Measurements from ENCODE around the gene KCTD3.

KCTD3 gene

GRCh38 chr1:215657047-215657446, 89.9 kb downstream of the KCTD3 start:
- no peak overlapping the region for H3K9ac ChIP-seq (ENCODE audit: insufficient read length)
- no peaks in the 10 kb centered on the region for H3K36me3 ChIP-seq (ENCODE audit: insufficient read depth, low read length)
- no peak for TF ChIP-seq FOXP2 (optimal IDR thresholded peaks at IDR 0.05; ENCODE audit: control extremely low read depth, extremely low read length, insufficient read depth)
- no peak for TF ChIP-seq EZH2 (IDR thresholded peaks at IDR 0.05)
- no peak for TF ChIP-seq POLR2AphosphoS5 (IDR thresholded peaks at IDR 0.05; ENCODE audit: borderline replicate concordance, low read depth, low read length)
- H3K4me3 ChIP-seq, result no peak overlapping the region
- no peak overlapping the region for H3K27ac ChIP-seq
- no peaks in the 10 kb centered on the region for H3K9me3 ChIP-seq (ENCODE audit: low read depth, low read length)
- DNase-seq (ENCODE audit: low read depth, low spot score), result no peak

DNA sequence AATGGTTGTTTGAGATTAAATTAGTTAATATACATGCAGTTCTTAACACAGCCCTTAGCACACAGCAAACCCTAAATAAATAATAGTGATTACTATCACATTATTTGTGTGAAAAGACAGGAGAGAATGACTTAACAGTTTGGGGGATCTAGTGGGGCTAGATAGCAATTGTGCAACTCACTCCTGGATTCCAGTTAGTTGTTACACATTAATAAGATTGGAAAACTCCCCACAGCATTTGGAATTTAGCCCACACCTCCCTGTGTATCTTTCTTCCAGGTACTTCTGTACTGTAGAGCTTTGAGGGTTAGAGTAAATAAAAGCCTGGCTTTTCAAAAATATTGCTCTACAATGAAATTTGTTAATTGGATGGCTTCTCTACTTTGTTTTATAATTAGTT, 93.2 kb downstream of the KCTD3 start:
- no peak overlapping the region for H3K27ac ChIP-seq
- no peak overlapping the region for H3K9ac ChIP-seq (ENCODE audit: insufficient read length)
- no peaks in the 10 kb centered on the region for H3K36me3 ChIP-seq (ENCODE audit: insufficient read depth, low read length)
- H3K9me3 ChIP-seq (ENCODE audit: low read depth, low read length), result no peaks in the 10 kb centered on the region
- DNase-seq (ENCODE audit: low read depth, low spot score), result no peak
- H3K4me3 ChIP-seq, result no peak overlapping the region
- TF ChIP-seq FOXP2 (optimal IDR thresholded peaks at IDR 0.05; ENCODE audit: control extremely low read depth, extremely low read length, insufficient read depth) (no peak), POLR2AphosphoS5 (IDR thresholded peaks at IDR 0.05; ENCODE audit: borderline replicate concordance, low read depth, low read length) (no peak), EZH2 (IDR thresholded peaks at IDR 0.05) (no peak)

DNA sequence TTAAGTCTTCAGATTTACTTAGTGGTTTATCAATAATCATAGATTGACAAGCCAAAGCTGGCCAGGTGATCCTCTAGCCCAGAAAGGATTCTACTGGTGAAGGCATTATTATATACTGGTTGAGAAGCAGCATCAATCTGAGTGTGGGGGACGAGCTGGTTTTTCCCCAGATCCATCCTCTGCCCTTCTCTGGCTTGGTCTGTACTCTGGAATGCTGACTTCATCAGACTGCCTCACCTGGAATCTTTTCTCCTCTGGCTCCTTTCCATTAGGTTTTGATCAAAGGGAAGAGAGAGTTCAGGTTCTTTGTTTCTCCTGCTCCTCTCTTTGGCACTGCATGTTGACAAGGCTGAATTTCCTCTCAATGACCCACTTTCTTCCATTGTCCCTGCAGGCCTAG, 93.9 kb downstream of the KCTD3 start:
- no peak overlapping the region for H3K27ac ChIP-seq
- no peak for DNase-seq (ENCODE audit: low read depth, low spot score)
- no peak overlapping the region for H3K9ac ChIP-seq (ENCODE audit: insufficient read length)
- TF ChIP-seq POLR2AphosphoS5 (IDR thresholded peaks at IDR 0.05; ENCODE audit: borderline replicate concordance, low read depth, low read length) (no peak), FOXP2 (optimal IDR thresholded peaks at IDR 0.05; ENCODE audit: control extremely low read depth, extremely low read length, insufficient read depth) (no peak), EZH2 (IDR thresholded peaks at IDR 0.05) (no peak)
- H3K4me3 ChIP-seq, result no peak overlapping the region
- no peaks in the 10 kb centered on the region for H3K36me3 ChIP-seq (ENCODE audit: insufficient read depth, low read length)
- no peaks in the 10 kb centered on the region for H3K9me3 ChIP-seq (ENCODE audit: low read depth, low read length)

- Histone ChIP-seq H3K4me3 (no peak overlapping the region), H3K9me3 (ENCODE audit: low read depth, low read length) (no peaks in the 10 kb centered on the region), H3K27ac (no peak overlapping the region), H3K9ac (ENCODE audit: insufficient read length) (no peak overlapping the region), H3K36me3 (ENCODE audit: insufficient read depth, low read length) (no peaks in the 10 kb centered on the region)
- DNase-seq (ENCODE audit: low read depth, low spot score), result no peak
- no peak for TF ChIP-seq FOXP2 (optimal IDR thresholded peaks at IDR 0.05; ENCODE audit: control extremely low read depth, extremely low read length, insufficient read depth)
- TF ChIP-seq EZH2 (IDR thresholded peaks at IDR 0.05), result no peak
- no peak for TF ChIP-seq POLR2AphosphoS5 (IDR thresholded peaks at IDR 0.05; ENCODE audit: borderline replicate concordance, low read depth, low read length)
Observed at GRCh38 chr1:215665215-215665614, 98.1 kb downstream of the KCTD3 start.

GRCh38 chr1:215667761-215668160, 100.7 kb downstream of the KCTD3 start:
- DNase-seq (ENCODE audit: low read depth, low spot score), result no peak
- TF ChIP-seq POLR2AphosphoS5 (IDR thresholded peaks at IDR 0.05; ENCODE audit: borderline replicate concordance, low read depth, low read length), result no peak
- TF ChIP-seq FOXP2 (optimal IDR thresholded peaks at IDR 0.05; ENCODE audit: control extremely low read depth, extremely low read length, insufficient read depth), result no peak
- TF ChIP-seq EZH2 (IDR thresholded peaks at IDR 0.05), result no peak
- Histone ChIP-seq H3K9me3 (ENCODE audit: low read depth, low read length) (no peaks in the 10 kb centered on the region), H3K36me3 (ENCODE audit: insufficient read depth, low read length) (no peaks in the 10 kb centered on the region), H3K27ac (no peak overlapping the region), H3K4me3 (no peak overlapping the region), H3K9ac (ENCODE audit: insufficient read length) (no peak overlapping the region)

DNA sequence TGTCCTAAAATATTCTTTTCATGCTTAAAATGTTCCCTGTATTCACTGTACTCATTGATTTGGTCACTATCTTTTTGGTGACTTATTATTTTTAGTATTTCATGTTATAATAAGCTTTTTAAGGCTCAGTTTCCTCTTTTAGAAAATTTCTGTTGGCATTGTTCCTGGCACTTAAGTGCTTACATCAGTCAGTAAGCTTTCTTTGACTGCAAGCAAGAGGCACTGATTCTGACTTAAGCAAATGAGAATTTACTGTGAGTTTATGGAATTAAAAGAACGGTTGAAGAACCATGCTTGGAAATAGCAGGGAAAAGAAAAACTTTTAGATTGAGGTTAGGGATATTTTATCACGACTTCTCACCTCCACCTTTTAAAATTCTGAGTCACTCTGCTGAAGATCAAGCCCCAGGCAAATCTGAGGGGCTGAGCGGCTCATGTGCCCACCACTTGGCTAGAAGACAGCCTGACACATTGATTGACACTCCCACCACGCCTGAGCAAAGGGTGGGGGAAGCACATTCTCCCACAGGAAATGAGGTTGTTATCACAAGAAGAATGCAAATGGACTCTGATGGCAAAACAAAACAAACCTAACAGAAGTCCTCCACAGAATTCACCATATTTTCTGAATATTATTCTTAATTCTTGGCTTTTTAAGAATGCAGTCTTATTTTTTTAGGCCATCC, 102.8 kb downstream of the KCTD3 start:
- TF ChIP-seq POLR2AphosphoS5 (IDR thresholded peaks at IDR 0.05; ENCODE audit: borderline replicate concordance, low read depth, low read length), result no peak
- TF ChIP-seq FOXP2 (optimal IDR thresholded peaks at IDR 0.05; ENCODE audit: control extremely low read depth, extremely low read length, insufficient read depth), result no peak
- no peak for TF ChIP-seq EZH2 (IDR thresholded peaks at IDR 0.05)
- Histone ChIP-seq H3K27ac (no peak overlapping the region), H3K9ac (ENCODE audit: insufficient read length) (no peak overlapping the region), H3K36me3 (ENCODE audit: insufficient read depth, low read length) (no peaks in the 10 kb centered on the region), H3K9me3 (ENCODE audit: low read depth, low read length) (no peaks in the 10 kb centered on the region), H3K4me3 (no peak overlapping the region)
- no peak for DNase-seq (ENCODE audit: low read depth, low spot score)

Data from SK-N-MC (cell line).